GM12878 (cell line): ENCODE measurements around the gene CDC6. TPM values are rescaled to one million over a fixed set of nuclear protein-coding genes. Genes with fewer than 3 reads are reported as not detected.
A peak's percentile ranks its signal among the peaks of the same experiment; 100 is the strongest.

Source experiments
- BHLHE40 ChIP-seq, 2 experiments: fragments of 450-650 bp in 1 of 2; IDR thresholded peaks; 2 replicates each; pipeline ENCODE4 v1.6.1; 2011 to 2017; ENCODE audit warnings: low read depth in 2 of 2, borderline replicate concordance in 1 of 2, improper control_type of control experiment in 1 of 2, low read length in 1 of 2, mild to moderate bottlenecking in 1 of 2
- CEBPB ChIP-seq, 2 experiments: fragments of 150-350 bp in 1 of 2; IDR thresholded peaks; 2 replicates each; pipeline ENCODE4 v1.6.1; 2012 to 2014; ENCODE audit warnings: low read depth in 2 of 2, low read length in 2 of 2, borderline replicate concordance in 1 of 2, inconsistent platforms in 1 of 2
- CREM ChIP-seq: IDR thresholded peaks from 2 replicates; pipeline ENCODE4 v1.6.1; 2014; ENCODE audit warnings: antibody characterized with exemption, low read depth
- EGR1 ChIP-seq, 2 experiments: IDR thresholded peaks; 1 replicate in 1 of 2; 2 replicates in 1 of 2; pipeline ENCODE4 v1.6.1; 2011 to 2012; ENCODE audit warnings: low read depth in 2 of 2, low read length in 2 of 2, borderline replicate concordance in 1 of 2, mild to moderate bottlenecking in 1 of 2, moderate library complexity in 1 of 2
- ESRRA ChIP-seq: IDR thresholded peaks from 2 replicates; pipeline ENCODE4 v1.6.1; 2012; ENCODE audit warnings: mild to moderate bottlenecking, low read length, improper control_type of control experiment
- HDAC2 ChIP-seq: fragments of 200-600 bp; sonication (generic); IDR thresholded peaks from 2 replicates; pipeline ENCODE4 v1.6.1; 2017
- MEF2A ChIP-seq: IDR thresholded peaks from 2 replicates; pipeline ENCODE4 v1.6.1; 2011; ENCODE audit warnings: low read depth, mild to moderate bottlenecking, low read length, moderate library complexity; ENCODE audit not compliant: insufficient read depth
- MEF2B ChIP-seq: fragments of 450-650 bp; IDR thresholded peaks from 2 replicates; pipeline ENCODE4 v1.6.1; 2018; ENCODE audit warnings: mild to moderate bottlenecking, moderate library complexity; ENCODE audit not compliant: partially characterized antibody, poor library complexity, severe bottlenecking
- MTA2 ChIP-seq: fragments of 450-650 bp; IDR thresholded peaks from 2 replicates; pipeline ENCODE4 v1.6.1; 2016; ENCODE audit warnings: low read depth, mild to moderate bottlenecking, moderate library complexity
- NFYA ChIP-seq: IDR thresholded peaks from 2 replicates; pipeline ENCODE4 v1.6.1; 2011; ENCODE audit warnings: low read depth, mild to moderate bottlenecking, low read length, improper control_type of control experiment, borderline replicate concordance
- NFYB ChIP-seq: IDR thresholded peaks from 2 replicates; pipeline ENCODE4 v1.6.1; 2011; ENCODE audit warnings: low read depth, mild to moderate bottlenecking, low read length, improper control_type of control experiment, moderate library complexity; ENCODE audit not compliant: insufficient read depth
- RAD51 ChIP-seq: fragments of 450-650 bp; IDR thresholded peaks from 2 replicates; pipeline ENCODE4 v1.6.1; 2016; ENCODE audit warnings: moderate library complexity, mild to moderate bottlenecking, inconsistent platforms
- RCOR1 ChIP-seq: conservative IDR thresholded peaks from 2 replicates; pipeline ENCODE4 v1.6.1; 2012; ENCODE audit warnings: low read depth, low read length, improper control_type of control experiment
- SREBF1 ChIP-seq: IDR thresholded peaks from 2 replicates; pipeline ENCODE4 v1.6.1; 2012; ENCODE audit warnings: mild to moderate bottlenecking, low read length
- STAT1 ChIP-seq: fragments of 450-650 bp; conservative IDR thresholded peaks from 2 replicates; pipeline ENCODE4 v1.6.1; 2014; ENCODE audit warnings: antibody characterized with exemption, mild to moderate bottlenecking
- TCF7 ChIP-seq: IDR thresholded peaks from 2 replicates; pipeline ENCODE4 v1.6.1; 2014; ENCODE audit warnings: antibody characterized with exemption, borderline replicate concordance
- ZNF217 ChIP-seq: fragments of 450-650 bp; IDR thresholded peaks from 2 replicates; pipeline ENCODE4 v1.6.1; 2017; ENCODE audit warnings: antibody characterized with exemption, mild to moderate bottlenecking
- polyA plus RNA-seq, 11 experiments: library from polyadenylated mRNA; depleted of rRNA in 4 of 11; unstranded in 6 of 11; stranded (reverse) in 5 of 11; fragments of >200 nt; fragmentation: Nextera tagmentation in 4 of 11; fragmentation: Illumina TruSeq in 1 of 11; extraction: Ambion mirVana in 4 of 11; extraction: Trizol in 1 of 11; gene quantifications; 1 replicate in 1 of 11; 2 replicates in 10 of 11; pipeline versions ENCODE4 v1.2.1 to v1.2.3, GENCODE V29; 2011 to 2016; ENCODE audit warnings: inconsistent platforms in 2 of 11, missing spikeins in 2 of 11, low read depth in 1 of 11
- total RNA-seq, 4 experiments: library from RNA; depleted of rRNA in 3 of 4; stranded (reverse); fragments of >200 nt in 3 of 4; fragmentation: Illumina TruSeq in 1 of 4; extraction: Trizol in 1 of 4; gene quantifications; 2 replicates each; pipeline versions ENCODE4 v1.2.1 to v1.2.3, GENCODE V29; 2013 to 2021
- TF ChIP-seq, protein P1 (sequence below): fragments of 150-350 bp; IDR thresholded peaks from 2 replicates; pipeline ENCODE4 v1.6.1; 2016; ENCODE audit warnings: low read depth, low read length
- TF ChIP-seq, protein P2 (sequence below): fragments of 450-650 bp; IDR thresholded peaks from 2 replicates; pipeline ENCODE4 v1.6.1; 2017; ENCODE audit warnings: antibody characterized with exemption, mild to moderate bottlenecking, moderate library complexity
- TF ChIP-seq, protein P3 (sequence below): fragments of 450-650 bp; formaldehyde crosslinking; IDR thresholded peaks from 2 replicates; pipeline ENCODE4 v1.5.0; 2022; ENCODE audit warnings: mild to moderate bottlenecking, missing genetic modification characterization

CDC6 gene
- total and polyA plus RNA-seq, 10 of the 15 experiments (the other 5 are each of a cell fraction or from before 2014, with no cell fraction given): 13.3 to 60.9 (median 47.6) TPM

DNA sequence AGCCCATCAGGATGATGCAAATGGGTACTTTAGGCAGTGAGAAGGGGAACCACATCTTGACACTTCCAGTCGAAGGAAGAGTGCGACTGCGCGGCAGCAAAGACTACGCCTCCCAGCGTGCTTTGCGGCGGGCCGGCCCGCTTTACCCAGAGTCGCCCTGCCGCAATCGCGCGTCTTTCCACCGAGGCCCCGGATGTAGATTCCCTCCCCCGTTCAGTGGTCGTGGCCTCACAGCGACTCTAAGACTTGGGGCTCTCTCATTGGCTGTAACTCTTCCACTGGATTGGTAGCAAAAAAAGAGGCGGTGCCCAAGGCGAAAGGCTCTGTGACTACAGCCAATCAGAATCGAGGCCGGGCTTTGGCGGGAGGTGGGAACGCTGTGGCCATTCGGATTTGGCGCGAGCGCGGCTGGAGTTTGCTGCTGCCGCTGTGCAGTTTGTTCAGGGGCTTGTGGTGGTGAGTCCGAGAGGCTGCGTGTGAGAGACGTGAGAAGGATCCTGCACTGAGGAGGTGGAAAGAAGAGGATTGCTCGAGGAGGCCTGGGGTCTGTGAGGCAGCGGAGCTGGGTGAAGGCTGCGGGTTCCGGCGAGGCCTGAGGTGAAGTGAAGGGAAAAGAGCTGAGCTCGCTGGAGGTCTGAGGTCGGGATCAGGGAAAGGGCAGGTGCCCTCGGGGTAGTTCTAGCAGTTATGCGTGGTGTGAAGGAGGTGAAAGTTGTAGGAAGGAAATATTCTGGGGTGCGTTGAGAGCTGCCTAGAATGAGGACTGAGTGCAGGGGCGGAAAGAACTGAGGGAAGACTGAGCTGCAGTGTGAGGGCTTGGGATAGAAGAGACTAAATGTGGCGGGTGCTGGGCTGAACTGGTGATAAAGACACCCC, at the start of gene CDC6 (continued):
- no peak for TF ChIP-seq RCOR1
- no peak for TF ChIP-seq MTA2
- peak; percentile 40; the same call in 1 of the 2 replicates for TF ChIP-seq SREBF1
- no peak for TF ChIP-seq MEF2A
- 0 out of 4 replicates have a peak, but pooled peaks of 1 of the 2 experiments have one; percentile 12 for TF ChIP-seq BHLHE40 (IDR thresholded peaks at IDR 0.05; ENCODE audit: borderline replicate concordance in 1 of 2, low read depth in 2 of 2, low read length in 1 of 2)
- TF ChIP-seq ESRRA: no peak
- TF ChIP-seq CREM: peak; percentile 87
- 0 out of 3 replicates have a peak, but pooled peaks of 1 of the 2 experiments have one; percentile 10 for TF ChIP-seq EGR1 (IDR thresholded peaks at IDR 0.05; ENCODE audit: borderline replicate concordance in 1 of 2, low read depth in 2 of 2, low read length in 2 of 2)
- TF ChIP-seq RAD51: no peak
- TF ChIP-seq, protein P1, sequence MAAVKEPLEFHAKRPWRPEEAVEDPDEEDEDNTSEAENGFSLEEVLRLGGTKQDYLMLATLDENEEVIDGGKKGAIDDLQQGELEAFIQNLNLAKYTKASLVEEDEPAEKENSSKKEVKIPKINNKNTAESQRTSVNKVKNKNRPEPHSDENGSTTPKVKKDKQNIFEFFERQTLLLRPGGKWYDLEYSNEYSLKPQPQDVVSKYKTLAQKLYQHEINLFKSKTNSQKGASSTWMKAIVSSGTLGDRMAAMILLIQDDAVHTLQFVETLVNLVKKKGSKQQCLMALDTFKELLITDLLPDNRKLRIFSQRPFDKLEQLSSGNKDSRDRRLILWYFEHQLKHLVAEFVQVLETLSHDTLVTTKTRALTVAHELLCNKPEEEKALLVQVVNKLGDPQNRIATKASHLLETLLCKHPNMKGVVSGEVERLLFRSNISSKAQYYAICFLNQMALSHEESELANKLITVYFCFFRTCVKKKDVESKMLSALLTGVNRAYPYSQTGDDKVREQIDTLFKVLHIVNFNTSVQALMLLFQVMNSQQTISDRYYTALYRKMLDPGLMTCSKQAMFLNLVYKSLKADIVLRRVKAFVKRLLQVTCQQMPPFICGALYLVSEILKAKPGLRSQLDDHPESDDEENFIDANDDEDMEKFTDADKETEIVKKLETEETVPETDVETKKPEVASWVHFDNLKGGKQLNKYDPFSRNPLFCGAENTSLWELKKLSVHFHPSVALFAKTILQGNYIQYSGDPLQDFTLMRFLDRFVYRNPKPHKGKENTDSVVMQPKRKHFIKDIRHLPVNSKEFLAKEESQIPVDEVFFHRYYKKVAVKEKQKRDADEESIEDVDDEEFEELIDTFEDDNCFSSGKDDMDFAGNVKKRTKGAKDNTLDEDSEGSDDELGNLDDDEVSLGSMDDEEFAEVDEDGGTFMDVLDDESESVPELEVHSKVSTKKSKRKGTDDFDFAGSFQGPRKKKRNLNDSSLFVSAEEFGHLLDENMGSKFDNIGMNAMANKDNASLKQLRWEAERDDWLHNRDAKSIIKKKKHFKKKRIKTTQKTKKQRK: no peak
- no peak for TF ChIP-seq CEBPB (IDR thresholded peaks at IDR 0.05; ENCODE audit: borderline replicate concordance in 1 of 2, low read depth in 2 of 2, low read length in 2 of 2)
- TF ChIP-seq, protein P2, sequence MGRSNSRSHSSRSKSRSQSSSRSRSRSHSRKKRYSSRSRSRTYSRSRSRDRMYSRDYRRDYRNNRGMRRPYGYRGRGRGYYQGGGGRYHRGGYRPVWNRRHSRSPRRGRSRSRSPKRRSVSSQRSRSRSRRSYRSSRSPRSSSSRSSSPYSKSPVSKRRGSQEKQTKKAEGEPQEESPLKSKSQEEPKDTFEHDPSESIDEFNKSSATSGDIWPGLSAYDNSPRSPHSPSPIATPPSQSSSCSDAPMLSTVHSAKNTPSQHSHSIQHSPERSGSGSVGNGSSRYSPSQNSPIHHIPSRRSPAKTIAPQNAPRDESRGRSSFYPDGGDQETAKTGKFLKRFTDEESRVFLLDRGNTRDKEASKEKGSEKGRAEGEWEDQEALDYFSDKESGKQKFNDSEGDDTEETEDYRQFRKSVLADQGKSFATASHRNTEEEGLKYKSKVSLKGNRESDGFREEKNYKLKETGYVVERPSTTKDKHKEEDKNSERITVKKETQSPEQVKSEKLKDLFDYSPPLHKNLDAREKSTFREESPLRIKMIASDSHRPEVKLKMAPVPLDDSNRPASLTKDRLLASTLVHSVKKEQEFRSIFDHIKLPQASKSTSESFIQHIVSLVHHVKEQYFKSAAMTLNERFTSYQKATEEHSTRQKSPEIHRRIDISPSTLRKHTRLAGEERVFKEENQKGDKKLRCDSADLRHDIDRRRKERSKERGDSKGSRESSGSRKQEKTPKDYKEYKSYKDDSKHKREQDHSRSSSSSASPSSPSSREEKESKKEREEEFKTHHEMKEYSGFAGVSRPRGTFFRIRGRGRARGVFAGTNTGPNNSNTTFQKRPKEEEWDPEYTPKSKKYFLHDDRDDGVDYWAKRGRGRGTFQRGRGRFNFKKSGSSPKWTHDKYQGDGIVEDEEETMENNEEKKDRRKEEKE: no peak
- peak; percentile 99 for TF ChIP-seq NFYB
- TF ChIP-seq MEF2B: no peak
- no peak for TF ChIP-seq STAT1
- no peak for TF ChIP-seq ZNF217
- TF ChIP-seq HDAC2: peak; percentile 97
- TF ChIP-seq NFYA: peak; percentile 58
- no peak for TF ChIP-seq TCF7
- TF ChIP-seq, protein P3, sequence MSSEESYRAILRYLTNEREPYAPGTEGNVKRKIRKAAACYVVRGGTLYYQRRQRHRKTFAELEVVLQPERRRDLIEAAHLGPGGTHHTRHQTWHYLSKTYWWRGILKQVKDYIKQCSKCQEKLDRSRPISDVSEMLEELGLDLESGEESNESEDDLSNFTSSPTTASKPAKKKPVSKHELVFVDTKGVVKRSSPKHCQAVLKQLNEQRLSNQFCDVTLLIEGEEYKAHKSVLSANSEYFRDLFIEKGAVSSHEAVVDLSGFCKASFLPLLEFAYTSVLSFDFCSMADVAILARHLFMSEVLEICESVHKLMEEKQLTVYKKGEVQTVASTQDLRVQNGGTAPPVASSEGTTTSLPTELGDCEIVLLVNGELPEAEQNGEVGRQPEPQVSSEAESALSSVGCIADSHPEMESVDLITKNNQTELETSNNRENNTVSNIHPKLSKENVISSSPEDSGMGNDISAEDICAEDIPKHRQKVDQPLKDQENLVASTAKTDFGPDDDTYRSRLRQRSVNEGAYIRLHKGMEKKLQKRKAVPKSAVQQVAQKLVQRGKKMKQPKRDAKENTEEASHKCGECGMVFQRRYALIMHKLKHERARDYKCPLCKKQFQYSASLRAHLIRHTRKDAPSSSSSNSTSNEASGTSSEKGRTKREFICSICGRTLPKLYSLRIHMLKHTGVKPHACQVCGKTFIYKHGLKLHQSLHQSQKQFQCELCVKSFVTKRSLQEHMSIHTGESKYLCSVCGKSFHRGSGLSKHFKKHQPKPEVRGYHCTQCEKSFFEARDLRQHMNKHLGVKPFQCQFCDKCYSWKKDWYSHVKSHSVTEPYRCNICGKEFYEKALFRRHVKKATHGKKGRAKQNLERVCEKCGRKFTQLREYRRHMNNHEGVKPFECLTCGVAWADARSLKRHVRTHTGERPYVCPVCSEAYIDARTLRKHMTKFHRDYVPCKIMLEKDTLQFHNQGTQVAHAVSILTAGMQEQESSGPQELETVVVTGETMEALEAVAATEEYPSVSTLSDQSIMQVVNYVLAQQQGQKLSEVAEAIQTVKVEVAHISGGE: no peak
